Measurements from ENCODE around the gene LYZL1. TPM values are rescaled to one million over a fixed set of nuclear protein-coding genes. Genes with fewer than 3 reads are reported as not detected.

The LYZL1 gene
- total RNA-seq, 1 experiment from 2014 or later: not detected

- H3K9me2 ChIP-seq (ENCODE audit: insufficient read depth): no peaks in the 10 kb centered on the region
- no peaks in the 10 kb centered on the region for H3F3A ChIP-seq (ENCODE audit: insufficient read depth, low read depth)
- no peak overlapping the region for H2AFZ ChIP-seq
- ChIA-PET CTCF (no interaction called here), POLR2A (ENCODE audit: unreplicated experiment) (no interaction called here)
- H3K27ac ChIP-seq: no peak overlapping the region
- no peak overlapping the region for H3K4me3 ChIP-seq
- intact Hi-C loops (cut with micrococcal nuclease; ENCODE audit: unreplicated experiment): no loop called here
- no peaks in the 10 kb centered on the region for H3K4me1 ChIP-seq (replicated peaks; ENCODE audit: insufficient read depth)
- no peaks in the 10 kb centered on the region for H3K9me3 ChIP-seq (ENCODE audit: insufficient read depth, low read depth)
- no peaks in the 10 kb centered on the region for H4K20me1 ChIP-seq (ENCODE audit: insufficient read depth)
- H3K27me3 ChIP-seq (ENCODE audit: insufficient read depth, low read depth): no peaks in the 10 kb centered on the region
- H3K79me2 ChIP-seq (ENCODE audit: low read depth): no peaks in the 10 kb centered on the region
- no TSS peak for BruUV-seq (replicated peaks)
- H3K4me2 ChIP-seq: no peak overlapping the region
- no peaks in the 10 kb centered on the region for H3K36me3 ChIP-seq (ENCODE audit: low read depth)
- no peak for DNase-seq
- TF ChIP-seq EZH2 (IDR thresholded peaks at IDR 0.05; ENCODE audit: low read depth) (no peak), CTCF (conservative IDR thresholded peaks at IDR 0.05) (no peak)
These were observed 15.4 kb upstream of the LYZL1 start for GRCh38 chr10:29273478-29273877.

- POLR2A ChIA-PET (ENCODE audit: unreplicated experiment): no interaction called here
- no TSS peak for BruUV-seq (replicated peaks)
- Histone ChIP-seq H2AFZ (no peak overlapping the region), H3K27ac (no peak overlapping the region), H3K4me3 (no peak overlapping the region), H3K79me2 (ENCODE audit: low read depth) (no peaks in the 10 kb centered on the region), H3K36me3 (ENCODE audit: low read depth) (no peaks in the 10 kb centered on the region), H3F3A (ENCODE audit: insufficient read depth, low read depth) (no peaks in the 10 kb centered on the region), H3K9me3 (ENCODE audit: insufficient read depth, low read depth) (no peaks in the 10 kb centered on the region), H3K4me2 (no peak overlapping the region), H3K9me2 (ENCODE audit: insufficient read depth) (no peaks in the 10 kb centered on the region), H3K4me1 (replicated peaks; ENCODE audit: insufficient read depth) (no peaks in the 10 kb centered on the region), H4K20me1 (ENCODE audit: insufficient read depth) (no peaks in the 10 kb centered on the region), H3K27me3 (ENCODE audit: insufficient read depth, low read depth) (peaks cover 7% of the 10 kb centered on the region; the same call in 1 of the 2 replicates)
- TF ChIP-seq CTCF (conservative IDR thresholded peaks at IDR 0.05): no peak
- TF ChIP-seq EZH2 (IDR thresholded peaks at IDR 0.05; ENCODE audit: low read depth): no peak
- DNase-seq: no peak
- intact Hi-C loops (cut with micrococcal nuclease; ENCODE audit: unreplicated experiment): no loop called here
- CTCF ChIA-PET: no interaction called here
These were observed 12.5 kb upstream of the LYZL1 start for GRCh38 chr10:29276251-29276850.

GRCh38 chr10:29277296-29277695 lies 11.6 kb upstream of the LYZL1 start:
- Histone ChIP-seq H3K79me2 (ENCODE audit: low read depth) (no peaks in the 10 kb centered on the region), H3K4me2 (no peak overlapping the region), H3K9me3 (ENCODE audit: insufficient read depth, low read depth) (no peaks in the 10 kb centered on the region), H3K27me3 (ENCODE audit: insufficient read depth, low read depth) (peaks cover 7% of the 10 kb centered on the region; the same call in 1 of the 2 replicates), H2AFZ (no peak overlapping the region), H3K27ac (no peak overlapping the region), H3K36me3 (ENCODE audit: low read depth) (no peaks in the 10 kb centered on the region), H3F3A (ENCODE audit: insufficient read depth, low read depth) (no peaks in the 10 kb centered on the region), H3K4me1 (replicated peaks; ENCODE audit: insufficient read depth) (no peaks in the 10 kb centered on the region), H3K4me3 (no peak overlapping the region), H4K20me1 (ENCODE audit: insufficient read depth) (no peaks in the 10 kb centered on the region), H3K9me2 (ENCODE audit: insufficient read depth) (no peaks in the 10 kb centered on the region)
- TF ChIP-seq CTCF (conservative IDR thresholded peaks at IDR 0.05) (no peak), EZH2 (IDR thresholded peaks at IDR 0.05; ENCODE audit: low read depth) (no peak)
- DNase-seq: no peak
- no TSS peak for BruUV-seq (replicated peaks)
- intact Hi-C loops (cut with micrococcal nuclease; ENCODE audit: unreplicated experiment): no loop called here
- ChIA-PET POLR2A (ENCODE audit: unreplicated experiment) (no interaction called here), CTCF (no interaction called here)
